Tibial nerve (tissue), 4 donors: ENCODE results near the gene PTPRCAP.

ENCODE experiments used
- EP300 ChIP-seq, 2 donors: sonication (generic); formaldehyde crosslinking; IDR thresholded peaks; one replicate each; pipeline ENCODE4 v1.6.1; 2017; ENCODE audit warnings: antibody characterized with exemption in 2 of 2, mild to moderate bottlenecking in 1 of 2
- POLR2A ChIP-seq, 2 donors: fragments of 450-650 bp; IDR thresholded peaks; one replicate each; pipeline ENCODE4 v1.6.1; 2017; ENCODE audit warnings: antibody characterized with exemption in 2 of 2, mild to moderate bottlenecking in 2 of 2, moderate library complexity in 2 of 2
- TF ChIP-seq, protein P1 (sequence below), 5 experiments: fragments of 200-600 bp in 3 of 5; fragments of 450-650 bp in 2 of 5; sonication (generic) in 3 of 5; IDR thresholded peaks; one replicate each; pipeline ENCODE4 v1.5.1; 2016 to 2019; ENCODE audit warnings: antibody characterized with exemption in 5 of 5, mild to moderate bottlenecking in 3 of 5, moderate library complexity in 2 of 5

DNA sequence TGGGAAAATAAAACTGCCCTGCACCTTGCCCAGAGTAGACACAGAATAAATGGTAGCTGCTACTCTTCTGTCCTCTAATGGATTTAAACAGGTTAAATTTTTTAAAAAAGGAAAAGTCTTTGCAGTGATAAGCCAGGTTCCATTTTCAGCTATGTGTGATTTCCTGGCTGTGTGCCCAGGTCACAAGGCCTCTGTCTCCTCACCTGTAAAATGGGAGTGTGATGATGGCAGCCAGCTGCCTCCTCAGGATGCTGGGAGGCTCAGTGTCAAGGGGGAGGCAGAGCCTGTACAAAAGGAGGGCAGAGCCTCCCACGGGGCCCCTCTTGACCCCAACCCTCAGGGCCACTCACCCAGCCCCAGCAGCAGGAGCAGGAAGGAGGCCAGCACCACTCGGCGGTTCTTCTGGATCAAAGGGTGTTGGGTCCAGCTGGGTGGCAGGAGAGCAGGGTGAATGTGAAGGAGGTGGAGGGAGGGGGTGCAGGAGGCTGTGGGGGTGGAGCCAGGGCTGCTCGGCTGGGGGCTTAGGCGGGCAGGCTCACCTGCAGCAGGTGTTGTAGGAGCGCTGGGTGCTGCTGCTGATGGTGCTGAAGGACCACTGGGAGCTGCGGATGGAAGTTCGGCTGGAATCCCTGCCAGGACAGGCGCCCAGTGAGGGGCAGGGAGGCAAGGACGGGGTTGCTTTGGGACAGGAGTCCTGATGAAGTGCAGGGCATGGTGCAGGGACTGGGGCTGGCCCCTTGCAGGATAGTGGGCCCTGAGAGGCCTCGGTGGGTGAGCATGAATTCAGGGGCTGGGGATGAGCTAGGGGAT, 29.7 kb upstream of the PTPRCAP start:
- TF ChIP-seq, protein P1, sequence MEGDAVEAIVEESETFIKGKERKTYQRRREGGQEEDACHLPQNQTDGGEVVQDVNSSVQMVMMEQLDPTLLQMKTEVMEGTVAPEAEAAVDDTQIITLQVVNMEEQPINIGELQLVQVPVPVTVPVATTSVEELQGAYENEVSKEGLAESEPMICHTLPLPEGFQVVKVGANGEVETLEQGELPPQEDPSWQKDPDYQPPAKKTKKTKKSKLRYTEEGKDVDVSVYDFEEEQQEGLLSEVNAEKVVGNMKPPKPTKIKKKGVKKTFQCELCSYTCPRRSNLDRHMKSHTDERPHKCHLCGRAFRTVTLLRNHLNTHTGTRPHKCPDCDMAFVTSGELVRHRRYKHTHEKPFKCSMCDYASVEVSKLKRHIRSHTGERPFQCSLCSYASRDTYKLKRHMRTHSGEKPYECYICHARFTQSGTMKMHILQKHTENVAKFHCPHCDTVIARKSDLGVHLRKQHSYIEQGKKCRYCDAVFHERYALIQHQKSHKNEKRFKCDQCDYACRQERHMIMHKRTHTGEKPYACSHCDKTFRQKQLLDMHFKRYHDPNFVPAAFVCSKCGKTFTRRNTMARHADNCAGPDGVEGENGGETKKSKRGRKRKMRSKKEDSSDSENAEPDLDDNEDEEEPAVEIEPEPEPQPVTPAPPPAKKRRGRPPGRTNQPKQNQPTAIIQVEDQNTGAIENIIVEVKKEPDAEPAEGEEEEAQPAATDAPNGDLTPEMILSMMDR (IDR thresholded peaks at IDR 0.05): no peak
- no peak for TF ChIP-seq POLR2A (IDR thresholded peaks at IDR 0.05)
- no peak for TF ChIP-seq EP300 (IDR thresholded peaks at IDR 0.05)
